ENCODE data around the gene BAIAP3. TPM values are rescaled to one million over a fixed set of nuclear protein-coding genes. Genes with fewer than 3 reads are reported as not detected.
A peak's percentile ranks its signal among the peaks of the same experiment; 100 is the strongest.

BAIAP3 gene
- total RNA-seq, 1 donor from 2014 or later = 1.7 TPM

DNA sequence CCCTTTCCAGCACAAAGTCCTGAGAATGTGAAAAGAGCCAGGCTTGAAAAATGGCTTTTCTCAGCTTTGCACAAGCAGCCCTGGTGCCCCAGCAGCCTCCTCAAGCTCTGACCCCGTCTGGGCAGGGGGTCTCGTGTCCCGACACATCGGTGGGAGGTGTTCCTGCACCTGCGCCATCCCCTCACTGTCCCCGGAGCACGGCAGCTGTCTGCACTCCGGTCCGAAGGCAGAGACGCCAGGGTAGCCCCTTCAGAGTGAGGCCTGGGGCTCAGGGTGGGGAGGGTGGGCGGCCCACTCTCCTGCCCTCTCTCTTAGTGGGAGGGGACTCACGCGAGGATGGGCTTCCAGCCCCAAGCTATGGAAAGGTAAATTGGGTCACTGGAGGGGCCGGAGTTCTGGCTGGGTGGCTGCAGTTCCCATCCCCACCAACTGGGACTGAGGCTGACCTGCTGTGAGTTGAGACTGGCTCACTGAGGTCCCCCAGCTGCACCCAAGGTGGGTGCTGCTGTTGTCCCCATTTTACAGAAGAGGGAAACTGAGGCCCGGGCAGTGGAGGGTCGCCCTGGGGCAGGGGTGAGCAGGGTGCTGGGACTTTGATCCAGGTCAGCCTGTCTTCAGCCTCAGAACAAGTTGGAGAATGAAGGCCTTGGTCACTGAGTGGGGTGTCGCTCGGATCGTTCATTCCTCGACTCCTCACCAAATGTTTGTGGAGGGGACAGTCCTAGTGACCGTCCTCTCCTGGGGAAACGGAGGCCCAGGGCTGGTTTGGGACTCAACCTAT, 2.3 kb upstream of the BAIAP3 start:
- Mint-ChIP-seq H3K36me3 (ENCODE audit: low read depth) (no peaks in the 10 kb centered on the region), H3K27me3 (ENCODE audit: low read depth) (peaks cover 22% of the 10 kb centered on the region), H3K9me3 (ENCODE audit: low read depth) (no peaks in the 10 kb centered on the region), H3K27ac (ENCODE audit: unreplicated experiment) (no peak overlapping the region), H3K4me1 (ENCODE audit: low read depth) (peaks cover 4% of the 10 kb centered on the region), H3K4me3 (ENCODE audit: unreplicated experiment) (no peak overlapping the region)
- DNase-seq (ENCODE audit: low spot score) = no peak
- TF ChIP-seq, protein P1, sequence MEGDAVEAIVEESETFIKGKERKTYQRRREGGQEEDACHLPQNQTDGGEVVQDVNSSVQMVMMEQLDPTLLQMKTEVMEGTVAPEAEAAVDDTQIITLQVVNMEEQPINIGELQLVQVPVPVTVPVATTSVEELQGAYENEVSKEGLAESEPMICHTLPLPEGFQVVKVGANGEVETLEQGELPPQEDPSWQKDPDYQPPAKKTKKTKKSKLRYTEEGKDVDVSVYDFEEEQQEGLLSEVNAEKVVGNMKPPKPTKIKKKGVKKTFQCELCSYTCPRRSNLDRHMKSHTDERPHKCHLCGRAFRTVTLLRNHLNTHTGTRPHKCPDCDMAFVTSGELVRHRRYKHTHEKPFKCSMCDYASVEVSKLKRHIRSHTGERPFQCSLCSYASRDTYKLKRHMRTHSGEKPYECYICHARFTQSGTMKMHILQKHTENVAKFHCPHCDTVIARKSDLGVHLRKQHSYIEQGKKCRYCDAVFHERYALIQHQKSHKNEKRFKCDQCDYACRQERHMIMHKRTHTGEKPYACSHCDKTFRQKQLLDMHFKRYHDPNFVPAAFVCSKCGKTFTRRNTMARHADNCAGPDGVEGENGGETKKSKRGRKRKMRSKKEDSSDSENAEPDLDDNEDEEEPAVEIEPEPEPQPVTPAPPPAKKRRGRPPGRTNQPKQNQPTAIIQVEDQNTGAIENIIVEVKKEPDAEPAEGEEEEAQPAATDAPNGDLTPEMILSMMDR (IDR thresholded peaks at IDR 0.05) = peak; percentile 4

DNA sequence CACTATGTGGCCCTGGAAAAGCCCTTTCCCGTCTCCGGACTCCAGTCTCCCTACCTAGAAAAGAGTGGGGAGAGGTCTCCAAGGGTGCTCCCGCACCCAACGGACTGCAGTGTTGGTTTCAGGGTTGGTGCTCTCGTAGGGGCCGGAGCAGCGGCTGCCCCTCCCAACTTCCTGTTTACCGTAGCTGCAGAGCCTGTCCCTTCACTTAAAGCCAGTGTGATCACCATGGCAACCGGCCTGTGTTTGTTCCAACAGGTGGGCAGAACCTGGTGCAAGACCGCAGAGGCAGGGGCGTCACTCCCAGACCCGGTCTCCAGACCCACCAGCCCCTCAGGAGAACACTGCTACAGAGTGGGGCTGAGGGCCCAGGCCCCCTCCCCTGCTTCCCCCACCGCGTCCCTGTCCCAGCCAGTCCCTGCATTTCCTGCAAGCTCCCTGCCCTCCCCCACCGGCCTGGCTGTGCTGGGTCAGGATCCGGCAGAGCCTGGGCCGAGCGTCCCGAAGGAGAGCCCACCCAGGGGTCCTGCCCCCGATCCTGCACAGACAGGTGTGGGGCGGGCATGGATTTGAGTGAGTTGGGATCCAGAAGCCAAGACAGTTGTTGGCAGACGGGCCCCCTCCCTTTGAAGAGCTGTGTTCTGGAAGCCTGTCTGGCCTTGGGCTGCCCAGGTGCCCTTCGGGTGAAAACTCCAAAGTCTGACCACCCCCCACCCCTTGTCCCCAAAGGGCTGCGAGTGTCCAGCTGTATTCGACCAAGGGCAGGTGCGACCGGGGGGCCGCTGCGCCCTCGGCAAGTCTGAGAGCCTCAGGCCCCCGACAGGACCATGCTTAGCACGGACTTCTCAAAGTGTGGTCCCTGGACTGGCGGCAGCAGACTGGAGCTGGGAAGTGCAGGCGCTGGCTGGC, 1.5 kb upstream of the BAIAP3 start:
- H3K27me3 Mint-ChIP-seq (ENCODE audit: low read depth) = peaks cover 26% of the 10 kb centered on the region
- no peak for DNase-seq (ENCODE audit: low spot score)
- H3K27ac Mint-ChIP-seq (ENCODE audit: unreplicated experiment) = no peak overlapping the region
- no peaks in the 10 kb centered on the region for H3K9me3 Mint-ChIP-seq (ENCODE audit: low read depth)
- TF ChIP-seq, protein P1 (IDR thresholded peaks at IDR 0.05) = no peak
- no peak overlapping the region for H3K4me3 Mint-ChIP-seq (ENCODE audit: unreplicated experiment)
- H3K4me1 Mint-ChIP-seq (ENCODE audit: low read depth) = peaks cover 4% of the 10 kb centered on the region
- H3K36me3 Mint-ChIP-seq (ENCODE audit: low read depth) = no peaks in the 10 kb centered on the region

DNA sequence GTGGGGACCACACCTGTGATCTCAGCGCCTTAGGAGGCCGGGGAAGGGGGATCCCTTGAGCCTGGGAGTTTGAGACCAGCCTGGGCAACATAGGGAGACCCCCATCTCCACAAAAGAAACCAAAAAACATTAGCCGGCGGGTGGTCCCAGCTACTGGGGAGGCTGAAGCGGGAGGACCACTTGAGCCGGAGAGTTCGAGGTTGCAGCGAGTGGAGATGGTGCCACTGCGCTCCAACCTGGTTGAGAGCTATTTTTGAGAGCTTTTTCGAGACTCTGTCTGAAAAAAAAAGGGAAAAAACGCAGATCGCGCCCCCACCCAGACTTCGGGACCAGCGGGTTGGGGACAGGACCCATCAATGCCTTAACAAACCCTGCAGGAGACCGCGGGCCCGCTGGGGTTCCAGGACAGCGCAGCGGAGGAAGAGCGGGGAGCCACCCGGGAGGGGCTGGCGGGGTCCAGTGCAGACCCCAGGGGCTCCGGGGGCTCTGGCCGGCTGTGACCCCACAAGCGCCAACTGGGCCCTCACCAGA, 762 bp upstream of the BAIAP3 start:
- Mint-ChIP-seq H3K27me3 (ENCODE audit: low read depth) (peaks cover 26% of the 10 kb centered on the region), H3K4me1 (ENCODE audit: low read depth) (peaks cover 4% of the 10 kb centered on the region), H3K36me3 (ENCODE audit: low read depth) (no peaks in the 10 kb centered on the region), H3K9me3 (ENCODE audit: low read depth) (no peaks in the 10 kb centered on the region), H3K4me3 (ENCODE audit: unreplicated experiment) (peak overlapping the region; percentile 35), H3K27ac (ENCODE audit: unreplicated experiment) (no peak overlapping the region)
- TF ChIP-seq, protein P1 (IDR thresholded peaks at IDR 0.05) = no peak
- DNase-seq (ENCODE audit: low spot score) = no peak

DNA sequence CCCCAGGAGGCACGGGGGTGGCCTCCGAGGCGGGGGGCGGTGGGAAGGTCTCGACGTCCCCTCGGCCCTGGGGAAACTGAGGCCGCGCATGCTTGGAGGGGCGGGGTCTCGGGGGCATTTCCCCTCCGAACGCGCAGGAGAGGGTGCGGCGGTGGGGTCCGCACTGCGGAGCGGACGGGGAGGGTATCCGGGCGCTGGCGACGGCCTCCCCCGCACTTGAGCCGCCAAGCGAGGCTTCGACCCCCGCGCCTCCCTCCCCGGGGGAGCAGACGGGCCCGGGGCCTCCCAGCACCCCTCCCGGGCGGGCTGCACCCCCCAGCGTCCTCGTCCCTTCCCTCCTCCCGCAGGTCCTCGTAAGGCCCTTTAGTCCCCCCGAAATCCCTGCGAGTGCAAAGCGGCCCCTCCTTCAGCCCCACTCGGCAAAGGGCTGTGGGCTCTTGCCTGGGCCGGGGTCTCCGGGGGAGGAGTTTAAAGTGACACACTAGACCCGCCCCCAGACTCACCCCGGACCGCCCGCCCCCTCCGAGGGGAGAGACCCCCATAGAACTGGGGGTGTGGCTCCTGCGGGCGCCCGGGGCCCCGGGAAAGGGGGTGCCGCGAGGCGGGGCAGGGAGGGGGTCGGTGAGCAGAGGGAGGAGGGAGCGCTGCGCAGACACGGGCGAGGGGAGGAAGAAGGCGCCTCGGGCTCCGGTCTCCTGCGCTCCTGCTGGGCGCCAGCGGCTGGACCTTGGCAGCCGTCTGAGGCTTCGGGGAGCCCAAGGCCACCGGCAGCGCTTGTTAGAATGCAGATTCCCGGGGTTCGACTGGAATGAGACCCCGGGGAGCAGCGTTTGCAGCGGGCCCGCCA, 632 bp downstream of the BAIAP3 start:
- Mint-ChIP-seq H3K4me3 (ENCODE audit: unreplicated experiment) (no peak overlapping the region), H3K27ac (ENCODE audit: unreplicated experiment) (no peak overlapping the region), H3K36me3 (ENCODE audit: low read depth) (no peaks in the 10 kb centered on the region), H3K9me3 (ENCODE audit: low read depth) (no peaks in the 10 kb centered on the region), H3K4me1 (ENCODE audit: low read depth) (peaks cover 4% of the 10 kb centered on the region), H3K27me3 (ENCODE audit: low read depth) (peaks cover 26% of the 10 kb centered on the region)
- DNase-seq (ENCODE audit: low spot score) = no peak
- TF ChIP-seq, protein P1 (IDR thresholded peaks at IDR 0.05) = no peak
